OCI-M1 (cell line): ENCODE data around the gene SLC30A7.

ENCODE experiments used
- DNase-seq: peaks from one replicate; lab custom pipeline; 2025; lab: John Stamatoyannopoulos, UW

SLC30A7 gene

GRCh38 chr1:100972185-100972584 is 76.3 kb downstream of the SLC30A7 start:
- no peak for DNase-seq

GRCh38 chr1:100976936-100977335 is 81.0 kb downstream of the SLC30A7 start:
- DNase-seq: no peak

- DNase-seq: peak; percentile 63
These were observed 83.7 kb downstream of the SLC30A7 start for GRCh38 chr1:100979631-100980030.

DNA sequence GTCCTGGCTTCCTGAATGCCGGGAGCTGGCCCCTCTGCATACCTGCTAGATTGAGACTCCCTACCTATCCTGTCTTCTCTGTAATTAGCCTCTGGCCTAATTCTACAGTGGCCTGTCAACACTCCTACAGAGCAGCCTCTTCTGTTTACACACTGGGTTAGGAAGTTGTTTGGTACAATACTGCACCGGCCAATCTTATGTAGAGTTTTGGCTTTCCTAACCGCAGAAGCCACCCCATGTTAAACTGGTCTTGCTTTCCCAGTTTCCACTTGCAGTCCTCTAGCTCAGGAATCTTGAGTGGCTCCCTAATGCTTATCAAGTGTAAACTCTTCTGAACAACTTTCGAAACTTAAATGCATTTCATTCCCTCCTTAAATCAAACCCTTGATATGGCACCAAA is 86.9 kb downstream of the SLC30A7 start:
- DNase-seq: no peak

- no peak for DNase-seq
These were observed 92.2 kb downstream of the SLC30A7 start for GRCh38 chr1:100988121-100988520.

DNA sequence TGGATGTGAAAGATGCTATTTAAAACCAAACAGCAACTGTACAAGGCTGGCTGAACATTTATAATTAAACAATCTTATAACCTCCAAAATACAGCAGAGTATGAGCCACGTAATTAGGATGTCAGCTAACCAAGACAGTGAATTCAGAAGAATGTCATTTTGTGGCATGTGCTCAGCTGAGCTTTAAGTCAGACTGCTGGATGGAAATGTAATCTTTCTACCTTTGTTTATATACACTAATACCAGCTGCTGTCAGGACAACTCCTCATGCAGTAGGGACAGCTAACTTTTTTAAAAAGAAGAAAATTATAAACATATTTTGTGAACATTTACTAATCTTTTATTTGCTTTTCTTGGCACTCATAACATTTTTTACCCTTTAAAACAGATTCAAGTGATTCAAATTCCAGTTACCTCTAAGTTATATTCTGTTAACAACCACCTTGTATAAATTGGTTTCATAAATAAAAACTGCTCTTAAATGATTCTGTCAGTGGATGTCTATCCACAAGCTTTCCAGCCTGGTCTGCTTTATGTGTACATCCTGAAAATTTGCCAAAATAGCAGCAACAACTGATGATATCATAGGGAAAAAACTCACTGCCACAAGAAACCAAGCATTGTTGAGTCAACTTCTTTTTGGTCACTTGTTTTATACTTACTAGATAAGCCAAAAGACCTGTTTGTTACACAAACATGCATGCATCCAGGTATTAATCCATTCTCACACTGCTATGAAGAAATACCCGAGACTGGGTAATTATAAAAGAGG is 93.6 kb downstream of the SLC30A7 start:
- no peak for DNase-seq

GRCh38 chr1:100995198-100995988 is 99.5 kb downstream of the SLC30A7 start:
- DNase-seq: no peak

DNA sequence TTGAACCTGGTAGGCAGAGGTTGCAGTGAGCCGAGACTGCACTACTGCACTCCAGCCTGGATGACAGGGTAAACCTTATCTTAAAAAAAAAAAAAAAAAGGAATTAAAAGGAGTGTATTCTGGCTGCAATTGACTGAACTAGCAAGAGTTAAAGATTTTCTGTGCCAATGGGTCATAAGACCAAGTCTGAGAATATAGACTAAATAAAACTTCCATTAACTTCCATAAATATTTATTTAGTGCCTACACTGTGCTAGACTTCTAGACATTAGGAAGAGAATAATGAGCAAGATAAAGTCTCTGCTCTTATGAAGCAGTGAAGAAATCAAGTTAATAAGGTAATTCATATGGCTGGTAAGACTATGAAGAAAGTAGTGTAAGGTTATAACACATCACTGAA is 102.5 kb downstream of the SLC30A7 start:
- DNase-seq: no peak

DNA sequence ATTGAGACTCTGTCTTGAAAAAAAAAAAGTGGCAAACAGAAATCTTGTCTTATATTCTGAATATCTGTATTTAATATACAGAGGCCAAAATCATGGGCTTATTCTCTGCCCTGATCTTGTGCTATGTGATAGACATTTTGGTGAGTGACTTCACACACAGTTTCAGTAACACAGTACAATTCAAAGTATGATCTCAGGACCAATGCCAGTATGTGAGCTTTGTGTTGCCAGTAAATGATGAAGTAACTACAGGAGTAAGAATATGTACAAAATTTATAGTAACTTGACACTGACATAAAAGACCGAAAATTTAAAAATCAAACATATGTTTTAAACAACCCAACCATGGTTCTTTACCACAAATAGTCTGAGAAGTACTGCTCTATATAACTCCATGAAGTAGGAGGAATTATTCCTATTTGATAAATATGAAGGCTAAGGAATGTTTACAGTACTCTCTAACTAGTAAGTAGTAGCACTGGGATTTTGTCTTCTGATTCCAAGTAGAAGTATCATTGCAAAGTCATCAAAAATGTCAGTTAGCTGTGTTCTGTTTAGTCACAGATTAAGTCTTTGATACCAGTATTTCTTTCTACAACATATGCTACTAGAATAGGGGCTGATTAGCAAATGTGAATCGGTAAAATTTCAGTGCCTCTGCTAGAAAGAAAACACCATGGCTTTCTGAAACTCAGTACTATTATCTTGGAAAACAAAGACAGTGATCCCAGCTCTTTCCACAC is 104.4 kb downstream of the SLC30A7 start:
- DNase-seq: peak; percentile 61

- peak; percentile 81 for DNase-seq
These were observed 106.7 kb downstream of the SLC30A7 start for GRCh38 chr1:101002551-101002950.

DNA sequence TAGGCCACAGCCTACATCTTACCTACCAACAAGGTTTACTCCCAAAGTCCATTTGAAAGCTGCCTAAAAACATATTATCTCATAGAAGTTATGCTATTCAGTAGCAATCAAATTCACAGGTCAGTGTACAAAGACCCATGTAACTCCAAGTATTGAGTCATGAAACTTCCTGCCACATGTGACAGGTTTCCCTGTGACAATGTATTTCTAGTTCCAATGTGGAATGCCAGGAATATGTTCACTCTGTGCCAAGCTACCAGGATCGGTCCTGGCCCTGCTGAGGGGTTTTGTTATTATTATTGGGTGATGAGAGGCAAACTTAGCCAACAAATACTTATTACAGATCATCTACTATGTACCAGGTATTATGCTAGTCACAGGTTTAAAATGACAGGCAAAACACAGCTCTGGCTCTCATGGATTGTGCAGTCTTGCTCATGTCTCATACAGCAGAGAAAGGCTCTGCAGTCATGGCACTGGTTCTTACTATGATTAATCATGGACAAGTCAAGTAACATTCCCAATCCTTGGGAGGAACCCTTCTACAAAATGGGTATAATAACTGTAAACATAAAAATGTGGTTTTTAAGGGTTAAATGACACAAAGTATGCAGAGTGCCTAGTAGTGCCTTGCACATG is 107.2 kb downstream of the SLC30A7 start:
- no peak for DNase-seq

- no peak for DNase-seq
These were observed 108.2 kb downstream of the SLC30A7 start for GRCh38 chr1:101004061-101004460.

GRCh38 chr1:101004670-101005069 is 108.8 kb downstream of the SLC30A7 start:
- no peak for DNase-seq

DNA sequence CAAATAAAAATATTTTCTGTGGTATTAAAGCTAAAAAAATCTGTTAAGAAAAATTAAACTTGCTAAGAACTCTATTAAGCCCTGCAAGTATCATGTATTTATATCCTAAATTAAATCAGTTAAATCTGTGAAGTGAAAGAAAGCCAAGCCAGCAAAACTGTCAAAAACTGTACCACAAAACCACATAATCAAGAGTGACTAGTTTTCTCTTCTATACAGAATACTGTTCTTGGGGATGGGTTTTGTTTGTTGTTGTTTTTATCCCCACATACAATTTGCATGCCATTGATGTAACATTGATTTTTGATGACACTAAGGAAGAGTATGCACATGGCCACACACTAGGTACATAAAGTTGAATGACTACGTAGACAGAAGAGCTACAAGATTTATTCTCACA is 109.3 kb downstream of the SLC30A7 start:
- DNase-seq: no peak

- no peak for DNase-seq
These were observed 110.0 kb downstream of the SLC30A7 start for GRCh38 chr1:101005871-101006270.

DNA sequence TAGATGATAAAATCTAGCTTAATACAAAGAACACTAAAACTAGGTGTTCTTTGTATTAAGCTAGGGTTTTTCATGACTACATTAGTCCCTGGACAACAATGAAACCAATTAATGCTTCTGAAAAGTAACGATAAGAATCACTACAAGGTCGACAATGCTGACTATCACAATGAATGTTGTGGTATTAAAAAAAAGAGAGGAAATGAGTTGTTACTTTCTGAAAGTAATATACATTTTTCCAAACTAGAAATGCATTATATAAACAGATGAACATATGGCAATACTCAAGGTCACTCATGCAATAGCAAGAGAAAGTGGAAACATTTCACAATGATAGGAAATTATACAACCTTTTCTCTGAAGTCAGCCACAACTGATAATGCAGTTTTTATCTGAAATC is 110.7 kb downstream of the SLC30A7 start:
- peak; percentile 36 for DNase-seq

GRCh38 chr1:101008229-101008834 is 112.4 kb downstream of the SLC30A7 start:
- no peak for DNase-seq

- no peak for DNase-seq
These were observed 117.9 kb downstream of the SLC30A7 start for GRCh38 chr1:101013776-101014175.

GRCh38 chr1:101017448-101017847 is 121.6 kb downstream of the SLC30A7 start:
- DNase-seq: no peak

DNA sequence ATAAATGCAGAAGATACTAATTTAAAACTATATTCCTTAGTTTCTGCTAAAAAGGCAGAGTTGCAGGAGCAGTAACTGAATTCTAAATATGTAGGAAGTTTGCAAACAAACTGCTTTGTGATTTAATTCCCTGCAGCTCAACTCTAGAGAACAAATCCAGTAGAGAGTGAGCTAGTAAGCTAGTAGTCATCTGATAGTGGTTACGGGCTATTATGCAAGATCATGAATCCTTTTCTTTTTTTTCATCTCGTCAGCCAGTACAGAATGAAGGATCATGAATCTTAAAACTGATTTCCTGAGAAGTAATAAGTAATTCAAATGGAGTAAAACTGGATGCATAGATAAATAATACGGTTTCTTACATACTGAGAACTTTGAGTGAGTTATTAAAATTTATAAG is 126.4 kb downstream of the SLC30A7 start:
- peak; percentile 18 for DNase-seq

DNA sequence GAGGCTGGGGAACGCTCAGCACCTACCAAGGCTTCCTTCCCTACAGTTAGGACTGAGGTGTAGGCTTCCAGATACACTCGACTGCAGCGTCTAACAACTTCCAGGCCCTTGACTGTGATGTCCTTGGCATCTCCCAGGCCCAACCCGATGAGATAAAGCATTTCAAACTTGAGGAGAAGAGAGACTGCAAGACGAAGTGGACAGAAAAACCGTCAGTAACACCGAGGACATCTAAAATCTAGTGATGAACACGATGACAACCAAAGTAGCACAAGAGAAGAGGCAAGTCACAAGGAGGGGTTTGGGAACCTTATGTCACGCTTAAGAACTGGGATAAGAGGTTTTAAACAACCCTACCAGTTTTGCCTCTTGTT is 129.4 kb downstream of the SLC30A7 start:
- DNase-seq: no peak
